Liver (tissue), 3 donors: ENCODE data around the gene CD40.

Source experiments
- EGR1 ChIP-seq, 2 donors: IDR thresholded peaks; 2 replicates each; pipeline ENCODE4 v1.6.1; 2016 to 2018; ENCODE audit warnings: antibody characterized with exemption in 2 of 2, low read depth in 2 of 2
- HNF4G ChIP-seq: IDR thresholded peaks from 2 replicates; pipeline ENCODE4 v1.6.1; 2016; ENCODE audit warnings: antibody characterized with exemption
- NR2F2 ChIP-seq: IDR thresholded peaks from 2 replicates; pipeline ENCODE4 v1.6.1; 2016; ENCODE audit warnings: antibody characterized with exemption
- RAD21 ChIP-seq, 2 donors: IDR thresholded peaks; 2 replicates each; pipeline ENCODE4 v1.6.1; 2016; ENCODE audit warnings: antibody characterized with exemption in 2 of 2, mild to moderate bottlenecking in 2 of 2
- TF ChIP-seq, protein P1 (sequence below): fragments of 150-350 bp; IDR thresholded peaks from 2 replicates; pipeline ENCODE4 v1.5.1; 2017; ENCODE audit warnings: improper control_type of control experiment, low read depth, low read length; ENCODE audit not compliant: missing input control
- TF ChIP-seq, protein P2 (sequence below): IDR thresholded peaks from 2 replicates; pipeline ENCODE4 v1.6.1; 2016; ENCODE audit warnings: antibody characterized with exemption
- TF ChIP-seq, protein P3 (sequence below): IDR thresholded peaks from 2 replicates; pipeline ENCODE4 v1.6.1; 2016; ENCODE audit warnings: antibody characterized with exemption
- donor health status: healthy.
- donor health status: healthy.

DNA sequence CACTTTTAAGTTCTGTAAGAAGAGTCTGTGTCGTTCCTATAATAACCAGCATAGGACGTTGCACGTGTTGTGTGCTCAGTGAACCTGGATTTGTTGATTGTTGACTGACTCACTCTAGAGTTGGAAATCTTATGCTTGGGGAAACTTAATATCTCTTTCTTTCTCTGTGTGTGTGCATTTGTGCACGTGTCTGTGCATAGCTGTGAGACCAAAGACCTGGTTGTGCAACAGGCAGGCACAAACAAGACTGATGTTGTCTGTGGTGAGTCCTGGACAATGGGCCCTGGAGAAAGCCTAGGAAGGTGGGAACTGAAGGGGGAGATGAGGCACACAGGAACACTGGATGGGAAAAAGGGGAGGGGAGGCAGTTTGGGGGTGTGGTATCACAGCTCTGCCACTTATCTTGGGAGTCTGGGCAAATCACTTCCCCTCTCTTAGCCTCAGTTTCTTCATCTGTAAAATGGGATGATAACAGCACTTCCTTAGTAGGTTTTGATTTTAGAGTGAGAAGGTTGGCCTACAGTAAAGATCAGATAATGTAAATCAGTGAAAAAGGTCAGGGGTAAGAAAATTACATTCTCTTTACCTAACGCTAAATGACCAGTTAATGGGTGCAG is 8.4 kb downstream of the CD40 start:
- TF ChIP-seq, protein P1, sequence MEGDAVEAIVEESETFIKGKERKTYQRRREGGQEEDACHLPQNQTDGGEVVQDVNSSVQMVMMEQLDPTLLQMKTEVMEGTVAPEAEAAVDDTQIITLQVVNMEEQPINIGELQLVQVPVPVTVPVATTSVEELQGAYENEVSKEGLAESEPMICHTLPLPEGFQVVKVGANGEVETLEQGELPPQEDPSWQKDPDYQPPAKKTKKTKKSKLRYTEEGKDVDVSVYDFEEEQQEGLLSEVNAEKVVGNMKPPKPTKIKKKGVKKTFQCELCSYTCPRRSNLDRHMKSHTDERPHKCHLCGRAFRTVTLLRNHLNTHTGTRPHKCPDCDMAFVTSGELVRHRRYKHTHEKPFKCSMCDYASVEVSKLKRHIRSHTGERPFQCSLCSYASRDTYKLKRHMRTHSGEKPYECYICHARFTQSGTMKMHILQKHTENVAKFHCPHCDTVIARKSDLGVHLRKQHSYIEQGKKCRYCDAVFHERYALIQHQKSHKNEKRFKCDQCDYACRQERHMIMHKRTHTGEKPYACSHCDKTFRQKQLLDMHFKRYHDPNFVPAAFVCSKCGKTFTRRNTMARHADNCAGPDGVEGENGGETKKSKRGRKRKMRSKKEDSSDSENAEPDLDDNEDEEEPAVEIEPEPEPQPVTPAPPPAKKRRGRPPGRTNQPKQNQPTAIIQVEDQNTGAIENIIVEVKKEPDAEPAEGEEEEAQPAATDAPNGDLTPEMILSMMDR, result no peak
- TF ChIP-seq, protein P2, sequence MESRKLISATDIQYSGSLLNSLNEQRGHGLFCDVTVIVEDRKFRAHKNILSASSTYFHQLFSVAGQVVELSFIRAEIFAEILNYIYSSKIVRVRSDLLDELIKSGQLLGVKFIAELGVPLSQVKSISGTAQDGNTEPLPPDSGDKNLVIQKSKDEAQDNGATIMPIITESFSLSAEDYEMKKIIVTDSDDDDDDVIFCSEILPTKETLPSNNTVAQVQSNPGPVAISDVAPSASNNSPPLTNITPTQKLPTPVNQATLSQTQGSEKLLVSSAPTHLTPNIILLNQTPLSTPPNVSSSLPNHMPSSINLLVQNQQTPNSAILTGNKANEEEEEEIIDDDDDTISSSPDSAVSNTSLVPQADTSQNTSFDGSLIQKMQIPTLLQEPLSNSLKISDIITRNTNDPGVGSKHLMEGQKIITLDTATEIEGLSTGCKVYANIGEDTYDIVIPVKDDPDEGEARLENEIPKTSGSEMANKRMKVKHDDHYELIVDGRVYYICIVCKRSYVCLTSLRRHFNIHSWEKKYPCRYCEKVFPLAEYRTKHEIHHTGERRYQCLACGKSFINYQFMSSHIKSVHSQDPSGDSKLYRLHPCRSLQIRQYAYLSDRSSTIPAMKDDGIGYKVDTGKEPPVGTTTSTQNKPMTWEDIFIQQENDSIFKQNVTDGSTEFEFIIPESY, result no peak
- TF ChIP-seq HNF4G, result no peak
- TF ChIP-seq, protein P3, sequence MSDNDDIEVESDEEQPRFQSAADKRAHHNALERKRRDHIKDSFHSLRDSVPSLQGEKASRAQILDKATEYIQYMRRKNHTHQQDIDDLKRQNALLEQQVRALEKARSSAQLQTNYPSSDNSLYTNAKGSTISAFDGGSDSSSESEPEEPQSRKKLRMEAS, result no peak
- TF ChIP-seq NR2F2, result no peak
- no peak for TF ChIP-seq RAD21 (IDR thresholded peaks at IDR 0.05)
- no peak for TF ChIP-seq EGR1 (IDR thresholded peaks at IDR 0.05; ENCODE audit: low read depth in 2 of 2)
